Trophoblast cell (in vitro differentiated cells and primary cell): ENCODE results near the gene EXOC3L2.

Experiments used
- DNase-seq, 2 donors: peaks; one replicate each; pipeline ENCODE4 v3.0.0-alpha.2; 2016
- H2AFZ ChIP-seq: 2 replicates; pipeline ENCODE4 v1.6.1; 2013; ENCODE audit warnings: low read length, moderate library complexity, mild to moderate bottlenecking; ENCODE audit not compliant: insufficient read depth, poor library complexity
- H2AK5ac ChIP-seq: 2 replicates; pipeline ENCODE4 v1.6.1; 2013; ENCODE audit warnings: mild to moderate bottlenecking, low read length
- H2BK120ac ChIP-seq: 2 replicates; pipeline ENCODE4 v1.6.1; 2013; ENCODE audit warnings: low read length, mild to moderate bottlenecking, moderate library complexity; ENCODE audit not compliant: insufficient read depth, poor library complexity
- H2BK12ac ChIP-seq: 2 replicates; pipeline ENCODE4 v1.6.1; 2013; ENCODE audit warnings: mild to moderate bottlenecking, low read length, moderate library complexity
- H2BK5ac ChIP-seq: 2 replicates; pipeline ENCODE4 v1.6.1; 2013; ENCODE audit warnings: low read length, low read depth, moderate library complexity, mild to moderate bottlenecking; ENCODE audit not compliant: poor library complexity
- H3K14ac ChIP-seq: 2 replicates; pipeline ENCODE4 v1.6.1; 2013; ENCODE audit warnings: mild to moderate bottlenecking, low read length
- H3K18ac ChIP-seq: 2 replicates; pipeline ENCODE4 v1.6.1; 2013; ENCODE audit warnings: mild to moderate bottlenecking, low read length
- H3K23ac ChIP-seq: 2 replicates; pipeline ENCODE4 v1.6.1; 2013; ENCODE audit warnings: low read length
- H3K27ac ChIP-seq: 2 replicates; pipeline ENCODE4 v1.5.1; 2013; ENCODE audit warnings: low read depth, mild to moderate bottlenecking, inconsistent platforms, low read length, moderate library complexity
- H3K27me3 ChIP-seq: 2 replicates; pipeline ENCODE4 v1.6.1; 2013; ENCODE audit warnings: inconsistent platforms, mild to moderate bottlenecking, low read length, moderate library complexity; ENCODE audit not compliant: insufficient read depth
- H3K36me3 ChIP-seq, 2 experiments: 1 replicate in 1 of 2; 2 replicates in 1 of 2; pipeline ENCODE4 v1.6.1; 2013; ENCODE audit warnings: low read length in 2 of 2, mild to moderate bottlenecking in 2 of 2, moderate library complexity in 1 of 2; ENCODE audit not compliant: insufficient read depth in 2 of 2, control insufficient read depth in 1 of 2
- H3K4ac ChIP-seq: 2 replicates; pipeline ENCODE4 v1.6.1; 2013; ENCODE audit warnings: low read depth, mild to moderate bottlenecking, low read length, moderate library complexity
- H3K4me1 ChIP-seq, 2 experiments: 1 replicate in 1 of 2; 2 replicates in 1 of 2; pipeline ENCODE4 v1.6.1; 2013; ENCODE audit warnings: low read length in 2 of 2, mild to moderate bottlenecking in 2 of 2, moderate library complexity in 1 of 2; ENCODE audit not compliant: insufficient read depth in 2 of 2, control insufficient read depth in 1 of 2
- H3K4me2 ChIP-seq: 2 replicates; pipeline ENCODE4 v1.6.1; 2013; ENCODE audit warnings: inconsistent platforms, mild to moderate bottlenecking, low read length, moderate library complexity
- H3K4me3 ChIP-seq: 2 replicates; pipeline ENCODE4 v1.5.1; 2013; ENCODE audit warnings: mild to moderate bottlenecking, low read depth, low read length, inconsistent platforms
- H3K79me1 ChIP-seq: one replicate; pipeline ENCODE4 v1.6.1; 2013; ENCODE audit warnings: low read length
- H3K79me2 ChIP-seq: 2 replicates; pipeline ENCODE4 v1.6.1; 2013; ENCODE audit warnings: low read length, mild to moderate bottlenecking; ENCODE audit not compliant: control insufficient read depth, insufficient read depth, poor library complexity
- H3K9ac ChIP-seq: 2 replicates; pipeline ENCODE4 v1.6.1; 2013; ENCODE audit warnings: mild to moderate bottlenecking, low read length
- H3K9me3 ChIP-seq: 2 replicates; pipeline ENCODE4 v1.6.1; 2013; ENCODE audit warnings: low read depth, mild to moderate bottlenecking, control low read depth, inconsistent platforms, low read length; ENCODE audit not compliant: insufficient read depth
- H4K12ac ChIP-seq: 2 replicates; pipeline ENCODE4 v1.6.1; 2013; ENCODE audit warnings: low read depth, mild to moderate bottlenecking, low read length, moderate library complexity
- H4K8ac ChIP-seq: 2 replicates; pipeline ENCODE4 v1.6.1; 2013; ENCODE audit warnings: low read depth, mild to moderate bottlenecking, low read length, moderate library complexity
- H4K91ac ChIP-seq: one replicate; pipeline ENCODE4 v1.6.1; 2013; ENCODE audit warnings: low read depth, mild to moderate bottlenecking, low read length, moderate library complexity
- WGBS: extraction: QIAGEN DNeasy Blood & Tissue Kit; methylation state at CpG from one replicate; pipeline ENCODE4 v1.1.7; 2013; ENCODE audit warnings: missing lambda C conversion rate; ENCODE audit not compliant: insufficient read length, insufficient coverage; ENCODE audit errors: extremely low coverage; 5-methylcytosine and 5-hydroxymethylcytosine counted together

EXOC3L2 gene

DNA sequence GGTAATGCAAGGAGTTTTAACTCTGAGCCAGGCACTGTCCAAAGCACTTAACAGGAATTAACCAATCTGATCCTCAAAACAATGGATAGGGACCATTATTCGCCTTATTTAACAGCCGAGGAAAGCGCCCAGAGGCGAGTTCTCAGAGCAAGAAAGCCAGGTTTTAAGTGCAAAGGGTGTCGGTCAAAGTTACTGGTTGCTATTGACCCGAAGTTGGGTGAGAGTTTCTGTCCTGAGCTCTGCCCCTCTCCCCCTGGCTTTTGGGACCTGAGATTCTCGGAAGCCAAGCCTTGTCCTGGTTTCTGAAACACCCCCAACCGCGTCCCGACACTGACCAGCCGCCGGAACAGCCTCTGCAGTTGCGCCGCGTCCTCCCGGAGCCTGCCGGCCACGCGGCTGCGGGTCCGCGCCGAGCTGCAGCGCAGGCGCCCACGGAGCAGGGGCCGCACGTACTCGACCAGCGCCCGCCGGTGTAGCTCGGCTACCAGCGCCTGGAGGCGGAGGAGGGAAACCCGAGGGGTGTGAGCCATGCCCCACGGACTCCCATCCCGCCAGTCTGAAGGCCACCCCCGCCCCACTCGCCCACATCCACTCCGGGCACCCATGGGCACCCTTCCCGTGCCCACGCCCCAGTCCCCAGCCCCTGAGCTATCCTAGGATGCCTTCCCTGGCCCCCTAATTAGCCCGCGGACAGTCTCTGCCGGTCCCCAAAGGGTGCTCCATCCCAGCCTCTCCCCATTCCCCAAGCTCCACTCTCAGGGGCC lies 27.8 kb downstream of the EXOC3L2 start:
- Histone ChIP-seq H4K91ac (no peak overlapping the region), H3K9ac (no peak overlapping the region), H3K79me2 (no peaks in the 10 kb centered on the region), H3K79me1 (no peaks in the 10 kb centered on the region), H2BK12ac (no peak overlapping the region), H3K9me3 (peaks cover 6% of the 10 kb centered on the region), H3K27me3 (peaks cover 31% of the 10 kb centered on the region), H3K4me3 (no peak overlapping the region), H3K4me2 (peak overlapping the region; percentile 19), H3K18ac (no peak overlapping the region), H2BK120ac (no peak overlapping the region), H4K12ac (no peak overlapping the region), H3K23ac (no peak overlapping the region), H3K4me1 (peaks cover 2 to 5% of the 10 kb centered on the region in 2 experiments), H3K27ac (no peak overlapping the region), H2AK5ac (no peak overlapping the region), H3K4ac (no peak overlapping the region), H4K8ac (no peak overlapping the region), H2BK5ac (no peak overlapping the region), H3K36me3 (no peaks in the 10 kb centered on the region), H2AFZ (no peak overlapping the region), H3K14ac (no peak overlapping the region)
- peak in 1 of 2 donors; percentile 8 for DNase-seq
- no CpG with 5 or more reads among the region's 46 CpGs for WGBS

DNA sequence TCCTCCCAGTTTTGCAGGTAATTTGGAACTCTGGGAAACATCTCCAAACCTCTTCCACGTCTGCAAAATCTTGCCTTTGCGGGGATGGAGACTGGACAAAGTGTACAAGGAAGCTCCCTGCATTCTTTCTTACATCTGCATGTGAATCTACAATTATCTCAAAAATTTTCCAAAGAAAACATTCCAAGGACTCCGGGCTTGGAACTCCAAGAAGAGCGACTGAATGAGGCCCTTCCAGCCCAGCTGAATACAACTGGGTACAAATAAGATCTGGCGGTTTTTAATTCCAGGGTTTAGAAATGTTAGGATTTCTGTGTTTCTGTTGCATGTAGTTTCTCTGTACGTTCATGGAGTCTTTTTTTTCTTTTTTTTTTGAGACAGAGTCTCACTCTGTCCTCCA lies 28.5 kb downstream of the EXOC3L2 start:
- Histone ChIP-seq H3K36me3 (no peaks in the 10 kb centered on the region), H3K14ac (no peak overlapping the region), H4K8ac (no peak overlapping the region), H2AK5ac (no peak overlapping the region), H3K79me1 (no peaks in the 10 kb centered on the region), H4K91ac (no peak overlapping the region), H2BK5ac (no peak overlapping the region), H3K27me3 (peaks cover 29% of the 10 kb centered on the region), H3K4me1 (peaks cover 2 to 5% of the 10 kb centered on the region in 2 experiments), H3K27ac (no peak overlapping the region), H3K9me3 (peaks cover 6% of the 10 kb centered on the region), H2AFZ (no peak overlapping the region), H3K79me2 (no peaks in the 10 kb centered on the region), H3K4me2 (no peak overlapping the region), H3K4me3 (no peak overlapping the region), H3K23ac (no peak overlapping the region), H2BK12ac (no peak overlapping the region), H4K12ac (no peak overlapping the region), H3K9ac (no peak overlapping the region), H2BK120ac (no peak overlapping the region), H3K18ac (no peak overlapping the region), H3K4ac (no peak overlapping the region)
- no CpG with 5 or more reads among the region's 6 CpGs for WGBS
- peak in 1 of 2 donors; percentile 20 for DNase-seq

DNA sequence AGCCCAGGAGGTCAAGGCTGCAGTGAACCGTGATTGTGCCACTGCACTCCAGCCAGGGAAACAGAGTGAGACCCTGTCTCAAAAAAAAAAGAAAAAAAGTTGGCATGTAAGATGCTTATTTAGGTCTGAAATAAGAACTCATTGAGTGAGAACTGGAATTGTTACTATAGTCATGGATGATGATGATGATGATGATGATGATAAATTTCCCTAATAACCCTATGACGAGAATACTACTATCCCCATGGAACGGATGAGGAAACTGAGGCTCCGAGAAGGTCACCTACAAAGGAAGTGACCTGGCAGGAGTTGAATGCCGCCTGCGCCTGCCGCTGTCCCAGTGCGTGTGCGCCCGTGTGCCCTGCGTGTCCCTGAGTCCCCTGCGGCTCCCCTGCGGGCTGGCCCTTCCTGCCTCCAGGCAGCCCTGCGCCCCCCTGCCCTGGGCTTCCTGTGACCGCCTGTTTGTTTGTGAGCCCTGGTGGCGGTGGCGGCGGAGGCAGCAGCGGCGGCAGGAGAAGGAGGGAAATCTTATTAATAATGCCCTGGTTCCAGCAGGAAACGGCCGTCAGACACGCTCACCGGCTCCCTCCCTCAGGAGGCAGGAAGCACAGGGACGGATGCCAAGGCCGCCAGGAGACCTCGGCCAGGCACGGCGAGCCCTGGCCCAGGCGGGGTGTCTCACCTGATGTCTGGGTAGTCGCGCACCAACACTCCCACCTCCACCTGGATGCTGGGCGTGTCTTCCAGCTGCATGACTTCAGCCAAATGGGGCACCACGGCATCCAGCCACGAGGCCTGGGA lies 29.6 kb downstream of the EXOC3L2 start:
- H2BK12ac ChIP-seq: no peak overlapping the region
- no peak overlapping the region for H4K8ac ChIP-seq
- H3K23ac ChIP-seq: no peak overlapping the region
- H2BK5ac ChIP-seq: no peak overlapping the region
- H3K4me2 ChIP-seq: peak overlapping the region; percentile 45
- H3K79me2 ChIP-seq: no peaks in the 10 kb centered on the region
- no peak for DNase-seq
- H3K4me3 ChIP-seq: no peak overlapping the region
- H3K9me3 ChIP-seq: peaks cover 6% of the 10 kb centered on the region
- no peak overlapping the region for H3K18ac ChIP-seq
- H4K91ac ChIP-seq: no peak overlapping the region
- no peak overlapping the region for H4K12ac ChIP-seq
- no peak overlapping the region for H3K9ac ChIP-seq
- H3K36me3 ChIP-seq: no peaks in the 10 kb centered on the region
- H3K14ac ChIP-seq: no peak overlapping the region
- H3K27ac ChIP-seq: no peak overlapping the region
- no peak overlapping the region for H3K4ac ChIP-seq
- H2AK5ac ChIP-seq: no peak overlapping the region
- no peak overlapping the region for H2BK120ac ChIP-seq
- H3K79me1 ChIP-seq: no peaks in the 10 kb centered on the region
- no peak overlapping the region for H2AFZ ChIP-seq
- H3K27me3 ChIP-seq: peaks cover 29% of the 10 kb centered on the region
- peaks cover 2 to 5% of the 10 kb centered on the region in 2 experiments for H3K4me1 ChIP-seq
- WGBS: no CpG with 5 or more reads among the region's 35 CpGs

DNA sequence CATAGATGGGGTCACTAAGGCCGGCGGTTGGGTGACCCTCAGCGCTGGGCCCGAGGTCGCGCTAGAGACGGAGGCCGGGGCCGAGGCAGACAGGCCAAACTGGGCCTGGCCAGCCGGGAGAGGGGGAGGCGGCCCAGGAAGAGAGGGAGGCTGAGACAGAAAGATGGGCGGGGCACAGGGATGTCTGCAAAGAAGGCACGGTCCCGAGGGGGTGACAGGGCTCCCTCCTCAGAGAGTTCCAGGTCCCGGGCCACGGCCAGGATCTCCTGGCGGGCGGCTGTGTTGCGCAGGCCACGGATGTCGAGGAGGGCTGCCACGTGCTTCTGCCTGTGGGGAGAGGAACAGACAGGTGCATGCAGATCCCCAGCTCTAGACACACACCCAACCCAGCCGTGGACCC lies 32.2 kb downstream of the EXOC3L2 start:
- no peak overlapping the region for H3K18ac ChIP-seq
- DNase-seq: no peak
- no peak overlapping the region for H2AK5ac ChIP-seq
- peaks cover 2 to 5% of the 10 kb centered on the region in 2 experiments for H3K4me1 ChIP-seq
- H3K27me3 ChIP-seq: peaks cover 23% of the 10 kb centered on the region
- no peak overlapping the region for H4K12ac ChIP-seq
- H3K4ac ChIP-seq: no peak overlapping the region
- no peak overlapping the region for H3K14ac ChIP-seq
- no peak overlapping the region for H3K27ac ChIP-seq
- no peak overlapping the region for H2AFZ ChIP-seq
- H3K23ac ChIP-seq: no peak overlapping the region
- no peak overlapping the region for H2BK12ac ChIP-seq
- no peak overlapping the region for H2BK120ac ChIP-seq
- no peaks in the 10 kb centered on the region for H3K79me2 ChIP-seq
- H3K4me2 ChIP-seq: no peak overlapping the region
- H3K9me3 ChIP-seq: peaks cover 6% of the 10 kb centered on the region
- no peak overlapping the region for H3K9ac ChIP-seq
- no peaks in the 10 kb centered on the region for H3K79me1 ChIP-seq
- H4K8ac ChIP-seq: no peak overlapping the region
- no peaks in the 10 kb centered on the region for H3K36me3 ChIP-seq
- H4K91ac ChIP-seq: no peak overlapping the region
- H3K4me3 ChIP-seq: no peak overlapping the region
- no peak overlapping the region for H2BK5ac ChIP-seq
- WGBS: no CpG with 5 or more reads among the region's 23 CpGs
